Endothelial cell of umbilical vein (primary cell): ENCODE measurements around the gene DCX. TPM values are rescaled to one million over a fixed set of nuclear protein-coding genes. Genes with fewer than 3 reads are reported as not detected.

Experiments used
- BruUV-seq: library from RNA; stranded (reverse); fragments of 400-500 nt; replicated peaks from 2 replicates; lab custom pipeline; 2021; lab: Mats Ljungman, UMichigan
- CTCF ChIA-PET: fragments of 300-600, 350-600 bp; sonication (Branson Sonifier 250); formaldehyde crosslinking; loops from one replicate; lab custom pipeline; 2021; ENCODE audit warnings: antibody characterized with exemption, inconsistent platforms; lab: Charles Lee
- POLR2A ChIA-PET: fragments of 300-600, 350-600 bp; sonication (Branson Sonifier 250); formaldehyde crosslinking; loops from one replicate; lab custom pipeline; 2021; ENCODE audit warnings: antibody characterized with exemption, inconsistent platforms; lab: Charles Lee
- DNase-seq: peaks from one replicate; pipeline ENCODE4 v3.0.0-alpha.2; 2011; ENCODE audit warnings: low read depth, low spot score
- FAIRE-seq: peaks from 2 replicates; lab custom pipeline; 2011; peaks lifted over from hg19 to GRCh38; lab: Jason Lieb, UNC
- H2AFZ ChIP-seq: 2 replicates; pipeline ENCODE4 v1.6.0; 2012; ENCODE audit warnings: low read depth, low read length, control low read depth, inconsistent platforms
- H3K27ac ChIP-seq: 2 replicates; pipeline ENCODE4 v1.5.1; 2011; ENCODE audit warnings: low read depth, mild to moderate bottlenecking, control low read depth, low read length, moderate library complexity; ENCODE audit not compliant: insufficient read depth
- H3K27me3 ChIP-seq, 2 experiments: 2 replicates each; pipeline versions ENCODE4 v1.6.0 to v1.6.1; 2011; ENCODE audit warnings: low read length in 2 of 2, mixed read lengths in 1 of 2; ENCODE audit not compliant: control insufficient read depth in 2 of 2, insufficient read depth in 2 of 2
- H3K36me3 ChIP-seq, 2 experiments: 2 replicates in 1 of 2; 3 replicates in 1 of 2; pipeline ENCODE4 v1.5.1; 2011; ENCODE audit warnings: low read length in 2 of 2, mild to moderate bottlenecking in 1 of 2, moderate library complexity in 1 of 2; ENCODE audit not compliant: control insufficient read depth in 2 of 2, insufficient read depth in 2 of 2; ENCODE audit errors: extremely low read depth in 1 of 2
- H3K4me1 ChIP-seq: 3 replicates; pipeline ENCODE4 v1.5.1; 2011; ENCODE audit warnings: mild to moderate bottlenecking, low read length; ENCODE audit not compliant: control insufficient read depth, insufficient read depth; ENCODE audit errors: extremely low read depth
- H3K4me2 ChIP-seq: 2 replicates; pipeline ENCODE4 v1.6.1; 2011; ENCODE audit warnings: low read length, control low read depth, mixed read lengths; ENCODE audit not compliant: insufficient read depth
- H3K4me3 ChIP-seq, 3 experiments: fragments of 200-600 bp in 1 of 3; sonication (generic), shearing (Covaris generic) in 1 of 3; replicated peaks in 1 of 3; 2 replicates each; pipeline ENCODE4 v1.5.1; 2011 to 2016; ENCODE audit warnings: control low read depth in 3 of 3, low read length in 3 of 3, mild to moderate bottlenecking in 2 of 3, inconsistent platforms in 1 of 3, low read depth in 1 of 3, moderate library complexity in 1 of 3; ENCODE audit not compliant: insufficient read depth in 1 of 3
- H3K79me2 ChIP-seq: 2 replicates; pipeline ENCODE4 v1.6.0; 2012; ENCODE audit warnings: low read length, inconsistent platforms; ENCODE audit not compliant: control insufficient read depth, insufficient read depth
- H3K9ac ChIP-seq: replicated peaks from 2 replicates; pipeline ENCODE3; 2011; ENCODE audit warnings: low read length, control low read depth; ENCODE audit not compliant: insufficient read depth; ENCODE audit errors: extremely low read depth
- H3K9me1 ChIP-seq: replicated peaks from 3 replicates; pipeline ENCODE4 v1.6.0; 2011; ENCODE audit warnings: mild to moderate bottlenecking, low read length; ENCODE audit not compliant: control insufficient read depth, insufficient read depth; ENCODE audit errors: extremely low read depth
- H3K9me3 ChIP-seq: replicated peaks from 2 replicates; pipeline ENCODE4 v1.5.1; 2012; ENCODE audit warnings: low read length, inconsistent platforms; ENCODE audit not compliant: control insufficient read depth, insufficient read depth
- H4K20me1 ChIP-seq: replicated peaks from 2 replicates; pipeline ENCODE3; 2011; ENCODE audit warnings: mild to moderate bottlenecking, low read length; ENCODE audit not compliant: control insufficient read depth, insufficient read depth; ENCODE audit errors: extremely low read depth
- EZH2 ChIP-seq: IDR thresholded peaks from 2 replicates; pipeline ENCODE4 v1.6.1; 2012; ENCODE audit warnings: borderline replicate concordance, low read depth, mild to moderate bottlenecking, moderate library complexity, low read length, inconsistent platforms; ENCODE audit not compliant: severe bottlenecking
- FOS ChIP-seq: IDR thresholded peaks from 2 replicates; pipeline ENCODE4 v1.6.1; 2011; ENCODE audit warnings: mild to moderate bottlenecking, low read length, moderate library complexity, borderline replicate concordance; ENCODE audit not compliant: insufficient read depth
- GATA2 ChIP-seq: IDR thresholded peaks from 2 replicates; pipeline ENCODE4 v1.7.0; 2011; ENCODE audit warnings: low read depth, mild to moderate bottlenecking, moderate library complexity, mixed read lengths, low read length; ENCODE audit not compliant: insufficient read length, insufficient read depth
- JUN ChIP-seq: IDR thresholded peaks from 2 replicates; pipeline ENCODE4 v1.6.1; 2011; ENCODE audit warnings: borderline replicate concordance, low read depth; ENCODE audit not compliant: insufficient read length, insufficient read depth
- MYC ChIP-seq: IDR thresholded peaks from one replicate; pipeline ENCODE4 v1.6.1; 2011; ENCODE audit warnings: mild to moderate bottlenecking, low read depth, low read length
- POLR2A ChIP-seq: IDR thresholded peaks from 2 replicates; pipeline ENCODE4 v1.6.1; 2012; ENCODE audit warnings: low read depth, mild to moderate bottlenecking, control low read depth, low read length
- POLR2AphosphoS5 ChIP-seq: IDR thresholded peaks from 2 replicates; pipeline ENCODE4 v1.6.1; 2012; ENCODE audit warnings: low read depth, mild to moderate bottlenecking, control low read depth, low read length, moderate library complexity; ENCODE audit not compliant: insufficient read depth
- dilution Hi-C: fragments of 300-500 bp; cut with MboI; formaldehyde crosslinking; loops from one replicate; pipeline ENCODE4 v1.15.0; 2019; ENCODE audit warnings: low sequenced_read_pairs; ENCODE audit not compliant: extremely low pct_ligation_motif_present
- intact Hi-C: fragments of 100-400 bp; cut with micrococcal nuclease; formaldehyde crosslinking; loops from one replicate; pipeline ENCODE4 v1.10.0; 2022
- polyA plus RNA-seq, 4 experiments: library from polyadenylated mRNA; depleted of rRNA in 3 of 4; stranded (reverse) in 3 of 4; unstranded in 1 of 4; fragments of >200 nt; gene quantifications; 2 replicates each; pipeline versions ENCODE4 v1.2.1 to v1.2.3, GENCODE V29; 2011 to 2012; ENCODE audit warnings: missing spikeins in 1 of 4
- total RNA-seq: library from RNA; stranded (reverse); gene quantifications from 2 replicates; pipeline ENCODE4 v1.2.3, GENCODE V29; 2021
- TF ChIP-seq, protein P1 (sequence below), 2 donors: IDR thresholded peaks; 1 replicate in 1 of 2; 2 replicates in 1 of 2; pipeline ENCODE4 v1.5.1; 2011; ENCODE audit warnings: low read length in 2 of 2, mild to moderate bottlenecking in 2 of 2, moderate library complexity in 2 of 2, control low read depth in 1 of 2, inconsistent platforms in 1 of 2, low read depth in 1 of 2; ENCODE audit not compliant: insufficient read depth in 1 of 2; ENCODE audit errors: extremely low read depth in 1 of 2
- TF ChIP-seq, protein P2 (sequence below): IDR thresholded peaks from 2 replicates; pipeline ENCODE4 v1.6.1; 2011; ENCODE audit not compliant: insufficient read depth, insufficient read length

DCX gene
- total and polyA plus RNA-seq, 2 donors (not counting 3 experiments of a cell fraction or from before 2014, with no cell fraction given) = not detected

DNA sequence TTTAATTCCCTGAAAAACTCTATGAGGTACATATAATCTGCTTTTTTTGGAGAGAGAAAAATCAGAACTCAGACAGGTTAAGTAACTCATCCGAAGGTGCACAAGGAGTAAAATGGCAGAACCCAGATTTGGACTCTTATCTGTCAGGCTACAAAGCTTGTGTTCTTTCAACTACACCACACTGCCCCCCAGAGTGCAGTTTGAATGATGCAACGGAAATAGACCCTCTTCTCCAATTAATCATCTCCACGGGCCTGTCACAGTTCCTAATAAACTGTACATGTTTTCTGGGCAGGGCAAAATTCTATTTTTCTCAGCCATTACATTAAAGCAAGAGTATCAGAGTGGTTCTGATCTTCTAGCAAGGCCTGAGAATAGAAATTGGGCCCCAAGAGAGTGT, 35.3 kb upstream of the DCX start:
- no peaks in the 10 kb centered on the region for H3K36me3 ChIP-seq
- no peak for DNase-seq
- H3K9ac ChIP-seq = no peak overlapping the region
- H3K79me2 ChIP-seq = no peaks in the 10 kb centered on the region
- H3K4me1 ChIP-seq = no peaks in the 10 kb centered on the region
- H3K27me3 ChIP-seq = no peaks in the 10 kb centered on the region
- H3K4me3 ChIP-seq = no peak overlapping the region
- dilution Hi-C loops (no loop called here), intact Hi-C loops (no loop called here)
- no TSS peak for BruUV-seq
- POLR2A ChIA-PET = no interaction called here
- H3K4me2 ChIP-seq = no peak overlapping the region
- CTCF ChIA-PET = no interaction called here
- no peak overlapping the region for H3K27ac ChIP-seq
- H3K9me1 ChIP-seq = no peaks in the 10 kb centered on the region
- no peak overlapping the region for H2AFZ ChIP-seq
- TF ChIP-seq POLR2AphosphoS5 (no peak), GATA2 (no peak), JUN (no peak), POLR2A (no peak), MYC (no peak), FOS (no peak), EZH2 (no peak)
- TF ChIP-seq, protein P1, sequence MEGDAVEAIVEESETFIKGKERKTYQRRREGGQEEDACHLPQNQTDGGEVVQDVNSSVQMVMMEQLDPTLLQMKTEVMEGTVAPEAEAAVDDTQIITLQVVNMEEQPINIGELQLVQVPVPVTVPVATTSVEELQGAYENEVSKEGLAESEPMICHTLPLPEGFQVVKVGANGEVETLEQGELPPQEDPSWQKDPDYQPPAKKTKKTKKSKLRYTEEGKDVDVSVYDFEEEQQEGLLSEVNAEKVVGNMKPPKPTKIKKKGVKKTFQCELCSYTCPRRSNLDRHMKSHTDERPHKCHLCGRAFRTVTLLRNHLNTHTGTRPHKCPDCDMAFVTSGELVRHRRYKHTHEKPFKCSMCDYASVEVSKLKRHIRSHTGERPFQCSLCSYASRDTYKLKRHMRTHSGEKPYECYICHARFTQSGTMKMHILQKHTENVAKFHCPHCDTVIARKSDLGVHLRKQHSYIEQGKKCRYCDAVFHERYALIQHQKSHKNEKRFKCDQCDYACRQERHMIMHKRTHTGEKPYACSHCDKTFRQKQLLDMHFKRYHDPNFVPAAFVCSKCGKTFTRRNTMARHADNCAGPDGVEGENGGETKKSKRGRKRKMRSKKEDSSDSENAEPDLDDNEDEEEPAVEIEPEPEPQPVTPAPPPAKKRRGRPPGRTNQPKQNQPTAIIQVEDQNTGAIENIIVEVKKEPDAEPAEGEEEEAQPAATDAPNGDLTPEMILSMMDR (IDR thresholded peaks at IDR 0.05; ENCODE audit: extremely low read depth in 1 of 2, insufficient read depth in 1 of 2, low read depth in 1 of 2, low read length in 2 of 2) = no peak
- TF ChIP-seq, protein P2, sequence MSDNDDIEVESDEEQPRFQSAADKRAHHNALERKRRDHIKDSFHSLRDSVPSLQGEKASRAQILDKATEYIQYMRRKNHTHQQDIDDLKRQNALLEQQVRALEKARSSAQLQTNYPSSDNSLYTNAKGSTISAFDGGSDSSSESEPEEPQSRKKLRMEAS = no peak
- H3K9me3 ChIP-seq = no peaks in the 10 kb centered on the region
- H4K20me1 ChIP-seq = no peaks in the 10 kb centered on the region
- FAIRE-seq = no peak
